Endothelial cell (in vitro differentiated cells): ENCODE results near the gene NIP7. TPM values are rescaled to one million over a fixed set of nuclear protein-coding genes. Genes with fewer than 3 reads are reported as not detected.

Experiments
- DNase-seq: peaks from one replicate; pipeline ENCODE4 v3.0.0; 2021; ENCODE audit warnings: low spot score
- H3K27ac Mint-ChIP-seq: one replicate; pipeline ENCODE4 v1.8.0; 2021; ENCODE audit warnings: mixed read lengths, inconsistent platforms; ENCODE audit not compliant: unreplicated experiment
- H3K27me3 Mint-ChIP-seq: one replicate; pipeline ENCODE4 v1.8.0; 2021; ENCODE audit warnings: mild to moderate bottlenecking, moderate library complexity, mixed read lengths, inconsistent platforms; ENCODE audit not compliant: unreplicated experiment
- H3K36me3 Mint-ChIP-seq: one replicate; pipeline ENCODE4 v1.8.0; 2021; ENCODE audit warnings: mild to moderate bottlenecking, low read depth, mixed read lengths, inconsistent platforms; ENCODE audit not compliant: unreplicated experiment
- H3K4me1 Mint-ChIP-seq: one replicate; pipeline ENCODE4 v1.8.0; 2021; ENCODE audit warnings: mild to moderate bottlenecking, mixed read lengths, inconsistent platforms; ENCODE audit not compliant: unreplicated experiment
- H3K4me3 Mint-ChIP-seq: one replicate; pipeline ENCODE4 v1.8.0; 2021; ENCODE audit warnings: mild to moderate bottlenecking, mixed read lengths, inconsistent platforms; ENCODE audit not compliant: unreplicated experiment
- H3K9me3 Mint-ChIP-seq: one replicate; pipeline ENCODE4 v1.8.0; 2021; ENCODE audit warnings: mixed read lengths, inconsistent platforms; ENCODE audit not compliant: unreplicated experiment
- total RNA-seq: library from RNA; stranded (reverse); fragmentation: NEBNext Ultra II Directional; extraction: Animal tissue kit (Norgen Biotek cat#: 25700); gene quantifications from one replicate; pipeline ENCODE4 v1.2.1, GENCODE V29; 2021; ENCODE audit not compliant: unreplicated experiment
- TF ChIP-seq, protein P1 (sequence below): fragments of 200-600 bp; sonication (generic); IDR thresholded peaks from one replicate; pipeline ENCODE4 v1.5.0; 2021; ENCODE audit warnings: antibody characterized with exemption; ENCODE audit not compliant: unreplicated experiment

NIP7 gene
- total RNA-seq, 1 donor from 2014 or later: 34.4 TPM

DNA sequence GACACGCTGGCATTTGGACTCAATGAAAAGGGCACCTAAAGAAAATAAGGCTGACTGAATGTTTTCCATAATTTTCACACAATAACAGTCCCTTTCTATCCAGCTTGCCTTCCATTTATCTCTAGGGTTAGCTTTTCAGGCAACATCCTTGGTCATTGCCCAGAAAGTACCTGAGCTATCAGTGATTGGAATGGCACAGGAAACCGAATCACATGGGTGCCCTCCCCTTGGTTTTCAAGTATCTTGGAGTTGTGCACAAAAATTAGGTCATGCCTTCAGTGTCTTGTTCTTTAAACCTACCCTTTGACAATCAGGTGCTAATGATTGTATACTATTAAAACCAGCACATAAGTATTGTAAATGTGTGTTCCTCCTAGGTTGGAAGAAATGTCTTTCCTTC, 31.7 kb upstream of the NIP7 start:
- Mint-ChIP-seq H3K4me3 (no peak overlapping the region), H3K9me3 (no peaks in the 10 kb centered on the region), H3K27ac (no peak overlapping the region), H3K4me1 (peaks cover 31% of the 10 kb centered on the region), H3K27me3 (peaks cover 5% of the 10 kb centered on the region), H3K36me3 (peaks cover 13% of the 10 kb centered on the region)
- TF ChIP-seq, protein P1, sequence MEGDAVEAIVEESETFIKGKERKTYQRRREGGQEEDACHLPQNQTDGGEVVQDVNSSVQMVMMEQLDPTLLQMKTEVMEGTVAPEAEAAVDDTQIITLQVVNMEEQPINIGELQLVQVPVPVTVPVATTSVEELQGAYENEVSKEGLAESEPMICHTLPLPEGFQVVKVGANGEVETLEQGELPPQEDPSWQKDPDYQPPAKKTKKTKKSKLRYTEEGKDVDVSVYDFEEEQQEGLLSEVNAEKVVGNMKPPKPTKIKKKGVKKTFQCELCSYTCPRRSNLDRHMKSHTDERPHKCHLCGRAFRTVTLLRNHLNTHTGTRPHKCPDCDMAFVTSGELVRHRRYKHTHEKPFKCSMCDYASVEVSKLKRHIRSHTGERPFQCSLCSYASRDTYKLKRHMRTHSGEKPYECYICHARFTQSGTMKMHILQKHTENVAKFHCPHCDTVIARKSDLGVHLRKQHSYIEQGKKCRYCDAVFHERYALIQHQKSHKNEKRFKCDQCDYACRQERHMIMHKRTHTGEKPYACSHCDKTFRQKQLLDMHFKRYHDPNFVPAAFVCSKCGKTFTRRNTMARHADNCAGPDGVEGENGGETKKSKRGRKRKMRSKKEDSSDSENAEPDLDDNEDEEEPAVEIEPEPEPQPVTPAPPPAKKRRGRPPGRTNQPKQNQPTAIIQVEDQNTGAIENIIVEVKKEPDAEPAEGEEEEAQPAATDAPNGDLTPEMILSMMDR: no peak
- no peak for DNase-seq

DNA sequence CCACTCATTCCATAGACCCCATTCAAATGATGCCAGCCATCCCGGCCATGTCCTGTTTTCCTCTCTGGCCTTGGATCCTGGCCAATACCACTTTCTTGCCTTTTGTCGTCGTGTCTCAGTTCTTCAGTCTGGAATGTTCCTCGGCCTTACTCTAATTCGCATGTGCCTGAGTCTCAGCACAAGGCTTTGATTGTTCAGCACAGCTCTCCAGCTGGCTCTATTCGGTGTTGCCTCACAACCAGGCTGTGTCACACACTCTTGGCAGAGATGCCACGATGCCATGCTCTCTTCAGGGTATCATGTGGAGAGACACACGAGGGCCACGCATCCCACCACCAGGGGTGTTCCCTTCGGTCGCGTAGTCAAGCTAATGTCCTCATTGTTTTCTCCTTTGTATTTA, 30.3 kb upstream of the NIP7 start:
- Mint-ChIP-seq H3K27ac (no peak overlapping the region), H3K4me1 (peaks cover 19% of the 10 kb centered on the region), H3K36me3 (peaks cover 17% of the 10 kb centered on the region), H3K9me3 (no peaks in the 10 kb centered on the region), H3K27me3 (peaks cover 8% of the 10 kb centered on the region), H3K4me3 (no peak overlapping the region)
- DNase-seq: no peak
- TF ChIP-seq, protein P1: no peak

DNA sequence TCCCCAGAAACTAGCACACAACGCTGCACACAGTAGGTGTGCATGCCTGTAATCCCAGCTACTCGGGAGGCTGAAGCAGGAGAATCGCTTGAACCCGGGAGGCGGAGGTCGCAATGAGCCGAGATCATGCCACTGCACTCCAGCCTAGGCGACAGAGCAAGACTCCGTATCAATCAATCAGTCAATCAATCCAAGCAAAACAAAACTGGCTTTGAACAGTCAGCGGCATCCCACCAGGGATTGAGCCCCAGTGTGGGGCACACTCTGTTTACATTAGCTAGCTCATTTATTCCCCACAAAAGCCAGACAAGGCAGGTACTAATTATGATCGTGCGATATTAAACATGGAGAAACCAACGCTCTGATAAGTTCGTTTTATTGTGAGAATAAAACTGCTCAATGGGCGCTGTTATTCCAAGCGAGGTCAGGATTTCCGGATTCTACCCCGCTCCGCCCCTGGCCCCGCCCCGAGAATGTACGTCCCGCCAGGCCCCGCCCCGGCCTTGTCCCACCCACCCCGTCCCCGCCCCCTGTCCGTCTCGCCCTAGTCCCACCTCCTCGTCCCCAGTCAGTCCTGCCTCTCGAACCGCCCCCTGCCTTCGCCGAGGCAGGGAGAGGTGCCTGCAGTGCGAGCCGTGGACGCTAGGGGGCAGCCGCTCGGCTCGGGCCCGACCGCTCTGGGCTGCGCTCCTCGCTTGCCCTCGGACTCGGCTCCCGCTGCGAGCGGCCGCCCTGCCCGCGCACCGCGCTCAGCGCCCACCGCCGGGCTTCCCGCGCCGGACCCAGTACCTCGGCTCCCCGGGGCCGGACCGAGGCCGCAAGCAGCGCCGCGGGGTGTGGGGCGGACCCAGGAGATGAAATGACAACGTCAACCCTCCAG, 28.7 kb upstream of the NIP7 start, which contains the start of gene VPS4A:
TSS of gene VPS4A (plus strand) at position 698 of the 880 bp plus-strand sequence. CDS start at position 860, 162 bp downstream.
- Mint-ChIP-seq H3K27me3 (peaks cover 11% of the 10 kb centered on the region), H3K4me3 (peak within 1 kb of the TSS; percentile 100), H3K9me3 (no peaks in the 10 kb centered on the region), H3K27ac (peak within 1 kb of the TSS; percentile 98), H3K36me3 (peaks cover 18% of the 10 kb centered on the region), H3K4me1 (peaks cover 19% of the 10 kb centered on the region)
- TF ChIP-seq, protein P1: peak; percentile 92
- peak; percentile 100 for DNase-seq

DNA sequence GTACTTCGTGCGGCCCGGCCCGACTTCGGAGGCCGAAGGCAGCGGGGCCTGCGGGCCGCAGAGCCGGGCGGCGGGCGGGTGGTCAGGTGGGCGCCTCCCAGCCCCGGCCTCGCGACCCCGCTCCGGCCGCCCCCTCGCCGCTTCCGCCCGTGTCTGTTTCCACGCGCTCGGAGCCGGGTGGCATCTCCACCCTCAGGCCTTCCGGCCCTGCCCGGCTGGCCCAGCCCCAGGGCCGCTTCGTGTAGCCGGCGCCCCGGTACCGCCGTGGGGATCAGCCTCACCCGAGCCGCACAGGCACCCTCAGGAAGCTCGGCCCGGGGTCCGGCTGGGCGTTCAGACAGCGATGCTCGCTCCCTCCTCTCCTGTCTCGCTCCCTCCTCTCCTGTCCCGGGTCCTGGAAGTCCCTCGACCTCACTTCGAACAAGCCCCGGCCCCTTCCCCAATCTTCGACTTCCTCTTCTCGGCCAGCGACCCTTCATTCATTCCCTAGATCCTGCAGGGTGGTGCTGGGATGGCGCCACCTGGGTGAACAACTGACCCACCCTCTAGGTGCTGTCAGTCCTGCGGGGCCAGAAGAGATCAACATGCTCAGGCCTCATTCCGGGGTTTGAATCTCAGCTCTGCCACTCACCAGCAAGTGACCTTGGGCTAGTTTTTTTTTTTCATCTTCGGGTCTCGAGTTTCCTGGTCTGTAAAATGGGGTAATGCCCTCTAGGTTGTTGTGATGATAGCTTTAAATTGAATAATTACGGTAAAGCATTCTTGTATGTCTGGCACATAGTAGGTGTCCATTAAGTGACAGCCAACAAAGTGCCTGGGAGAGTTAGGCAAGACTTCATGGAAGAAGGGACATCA, 27.8 kb upstream of the NIP7 start:
- peak; percentile 49 for DNase-seq
- no peaks in the 10 kb centered on the region for H3K9me3 Mint-ChIP-seq
- TF ChIP-seq, protein P1: no peak

More for the DNA sequence above, 27.8 kb upstream of the NIP7 start:
- Mint-ChIP-seq H3K36me3 (peaks cover 25% of the 10 kb centered on the region), H3K27ac (peak overlapping the region; percentile 93), H3K4me3 (peak overlapping the region; percentile 100), H3K27me3 (peaks cover 12% of the 10 kb centered on the region), H3K4me1 (peaks cover 19% of the 10 kb centered on the region)
